Activated naive CD8-positive, alpha-beta T cell treated with anti-CD3 and anti-CD28 coated beads, Interleukin-2, amount 50 U/mL, for 24 hours (primary cell): ENCODE measurements around the gene KRTAP10-9.
"Not testable (repeated sequence)": the region's sequence is repeated elsewhere in the genome, so short reads cannot be mapped to it uniquely, and the experiment has no call there.

Experiments
- ATAC-seq: fragments of 150-1000 bp; cut with Tn5 transposase; one replicate; pipeline ENCODE4 v1.10.0; 2021
- DNase-seq: peaks from one replicate; pipeline ENCODE4 v3.0.0; 2021
- H3K27ac Mint-ChIP-seq: one replicate; pipeline ENCODE4 v1.8.0; 2021; ENCODE audit warnings: mild to moderate bottlenecking, mixed read lengths
- H3K27me3 Mint-ChIP-seq: one replicate; pipeline ENCODE4 v1.8.0; 2021; ENCODE audit warnings: mixed read lengths
- H3K36me3 Mint-ChIP-seq: one replicate; pipeline ENCODE4 v1.8.0; 2021; ENCODE audit warnings: low read depth, mixed read lengths
- H3K4me1 Mint-ChIP-seq: one replicate; pipeline ENCODE4 v1.8.0; 2021; ENCODE audit warnings: mixed read lengths
- H3K4me3 Mint-ChIP-seq: one replicate; pipeline ENCODE4 v1.8.0; 2021; ENCODE audit warnings: mild to moderate bottlenecking, moderate library complexity, mixed read lengths
- H3K9me3 Mint-ChIP-seq: one replicate; pipeline ENCODE4 v1.8.0; 2021; ENCODE audit warnings: mixed read lengths

Gene KRTAP10-9

GRCh38 chr21:44637018-44637850, 10.3 kb downstream of the KRTAP10-9 start, which contains the start of gene KRTAP10-10:
Gene KRTAP10-10, plus strand, starts transcription at chr21:44637356. Its CDS starts 62 bp downstream, at chr21:44637418.
- no peaks in the 10 kb centered on the region for H3K27me3 Mint-ChIP-seq
- DNase-seq (no peak), ATAC-seq (no peak)

GRCh38 chr21:44637851-44638348, 11.0 kb downstream of the KRTAP10-9 start:
- H3K27me3 Mint-ChIP-seq, DNase-seq, H3K27ac Mint-ChIP-seq, H3K4me3 Mint-ChIP-seq, H3K4me1 Mint-ChIP-seq, ATAC-seq, H3K36me3 Mint-ChIP-seq: not testable (repeated sequence)
- H3K9me3 Mint-ChIP-seq, result peaks cover 29% of the 10 kb centered on the region

More at GRCh38 chr21:44637018-44637850, 10.3 kb downstream of the KRTAP10-9 start, which contains the start of gene KRTAP10-10:
- Mint-ChIP-seq H3K4me1 (no peaks in the 10 kb centered on the region), H3K36me3 (no peaks in the 10 kb centered on the region), H3K4me3 (no peak within 1 kb of the TSS), H3K9me3 (peaks cover 28% of the 10 kb centered on the region), H3K27ac (no peak within 1 kb of the TSS)

GRCh38 chr21:44638506-44639330, 11.8 kb downstream of the KRTAP10-9 start:
- H3K36me3 Mint-ChIP-seq, H3K27ac Mint-ChIP-seq, H3K4me3 Mint-ChIP-seq, ATAC-seq, DNase-seq, H3K27me3 Mint-ChIP-seq, H3K4me1 Mint-ChIP-seq: not testable (repeated sequence)
- peaks cover 30% of the 10 kb centered on the region for H3K9me3 Mint-ChIP-seq

GRCh38 chr21:44639331-44639655, 12.4 kb downstream of the KRTAP10-9 start:
- DNase-seq (no peak), ATAC-seq (no peak)
- H3K27me3 Mint-ChIP-seq, result no peaks in the 10 kb centered on the region
- peaks cover 10% of the 10 kb centered on the region for H3K36me3 Mint-ChIP-seq
- H3K27ac Mint-ChIP-seq, result no peak overlapping the region
- H3K9me3 Mint-ChIP-seq, result peaks cover 34% of the 10 kb centered on the region
- H3K4me3 Mint-ChIP-seq, result no peak overlapping the region
- H3K4me1 Mint-ChIP-seq, result no peaks in the 10 kb centered on the region

GRCh38 chr21:44640761-44641160, 13.9 kb downstream of the KRTAP10-9 start:
- no peaks in the 10 kb centered on the region for H3K4me1 Mint-ChIP-seq
- H3K9me3 Mint-ChIP-seq, result peaks cover 38% of the 10 kb centered on the region
- H3K4me3 Mint-ChIP-seq, result no peak overlapping the region

GRCh38 chr21:44643741-44644310, 16.9 kb downstream of the KRTAP10-9 start:
- Mint-ChIP-seq H3K4me1 (no peaks in the 10 kb centered on the region), H3K36me3 (peaks cover 17% of the 10 kb centered on the region), H3K9me3 (peaks cover 38% of the 10 kb centered on the region), H3K27ac (no peak overlapping the region), H3K4me3 (no peak overlapping the region), H3K27me3 (no peaks in the 10 kb centered on the region)
- DNase-seq (no peak), ATAC-seq (no peak)

More at GRCh38 chr21:44640761-44641160, 13.9 kb downstream of the KRTAP10-9 start:
- Mint-ChIP-seq H3K27me3 (no peaks in the 10 kb centered on the region), H3K36me3 (peaks cover 17% of the 10 kb centered on the region), H3K27ac (no peak overlapping the region)
- ATAC-seq (no peak), DNase-seq (no peak)

GRCh38 chr21:44644878-44645277, 18.0 kb downstream of the KRTAP10-9 start:
- no peak overlapping the region for H3K27ac Mint-ChIP-seq
- no peak for ATAC-seq
- DNase-seq, result no peak
- no peak overlapping the region for H3K4me3 Mint-ChIP-seq
- H3K36me3 Mint-ChIP-seq, result peaks cover 17% of the 10 kb centered on the region
- H3K9me3 Mint-ChIP-seq, result peaks cover 38% of the 10 kb centered on the region
- no peaks in the 10 kb centered on the region for H3K27me3 Mint-ChIP-seq
- H3K4me1 Mint-ChIP-seq, result no peaks in the 10 kb centered on the region

GRCh38 chr21:44646366-44647221, 19.7 kb downstream of the KRTAP10-9 start, which contains the start of gene KRTAP10-11:
Gene KRTAP10-11, plus strand, starts transcription at chr21:44646414. Its CDS starts 45 bp downstream, at chr21:44646459.
- peaks cover 30% of the 10 kb centered on the region for H3K9me3 Mint-ChIP-seq
- not testable (repeated sequence) for ATAC-seq, H3K4me3 Mint-ChIP-seq, H3K27me3 Mint-ChIP-seq, DNase-seq, H3K27ac Mint-ChIP-seq, H3K4me1 Mint-ChIP-seq
- H3K36me3 Mint-ChIP-seq, result peaks cover 17% of the 10 kb centered on the region

- no peak for DNase-seq
- Mint-ChIP-seq H3K27me3 (no peaks in the 10 kb centered on the region), H3K36me3 (peaks cover 17% of the 10 kb centered on the region), H3K27ac (no peak overlapping the region), H3K4me3 (no peak overlapping the region), H3K4me1 (no peaks in the 10 kb centered on the region), H3K9me3 (peaks cover 27% of the 10 kb centered on the region)
- no peak for ATAC-seq
Observed at GRCh38 chr21:44647222-44647552, 20.3 kb downstream of the KRTAP10-9 start.

GRCh38 chr21:44648557-44649311, 21.8 kb downstream of the KRTAP10-9 start:
- H3K36me3 Mint-ChIP-seq, result peaks cover 12% of the 10 kb centered on the region

GRCh38 chr21:44649521-44650100, 22.7 kb downstream of the KRTAP10-9 start:
- peaks cover 6% of the 10 kb centered on the region for H3K9me3 Mint-ChIP-seq
- no peak for DNase-seq

More at GRCh38 chr21:44648557-44649311, 21.8 kb downstream of the KRTAP10-9 start:
- ATAC-seq, result no peak
- Mint-ChIP-seq H3K4me3 (no peak overlapping the region), H3K4me1 (peaks cover 3% of the 10 kb centered on the region), H3K9me3 (peaks cover 15% of the 10 kb centered on the region), H3K27me3 (no peaks in the 10 kb centered on the region), H3K27ac (no peak overlapping the region)
- no peak for DNase-seq

GRCh38 chr21:44650265-44650972, 23.5 kb downstream of the KRTAP10-9 start:
- H3K9me3 Mint-ChIP-seq, result no peaks in the 10 kb centered on the region
- H3K36me3 Mint-ChIP-seq, result peaks cover 2% of the 10 kb centered on the region
- DNase-seq, result no peak
- no peaks in the 10 kb centered on the region for H3K27me3 Mint-ChIP-seq
- H3K4me1 Mint-ChIP-seq, result peaks cover 18% of the 10 kb centered on the region
- ATAC-seq, result no peak
- no peak overlapping the region for H3K4me3 Mint-ChIP-seq
- H3K27ac Mint-ChIP-seq, result no peak overlapping the region

More at GRCh38 chr21:44649521-44650100, 22.7 kb downstream of the KRTAP10-9 start:
- Mint-ChIP-seq H3K4me3 (no peak overlapping the region), H3K27ac (no peak overlapping the region), H3K36me3 (peaks cover 6% of the 10 kb centered on the region), H3K27me3 (no peaks in the 10 kb centered on the region), H3K4me1 (peaks cover 11% of the 10 kb centered on the region)
- no peak for ATAC-seq
